Raji (cell line): Measurements from ENCODE around the gene CXCL11.

Experiments
- POLR2A ChIP-seq: IDR thresholded peaks from 2 replicates; pipeline ENCODE4 v1.6.1; 2011; ENCODE audit warnings: low read depth, low read length, control low read depth; ENCODE audit not compliant: insufficient read depth

The CXCL11 gene

DNA sequence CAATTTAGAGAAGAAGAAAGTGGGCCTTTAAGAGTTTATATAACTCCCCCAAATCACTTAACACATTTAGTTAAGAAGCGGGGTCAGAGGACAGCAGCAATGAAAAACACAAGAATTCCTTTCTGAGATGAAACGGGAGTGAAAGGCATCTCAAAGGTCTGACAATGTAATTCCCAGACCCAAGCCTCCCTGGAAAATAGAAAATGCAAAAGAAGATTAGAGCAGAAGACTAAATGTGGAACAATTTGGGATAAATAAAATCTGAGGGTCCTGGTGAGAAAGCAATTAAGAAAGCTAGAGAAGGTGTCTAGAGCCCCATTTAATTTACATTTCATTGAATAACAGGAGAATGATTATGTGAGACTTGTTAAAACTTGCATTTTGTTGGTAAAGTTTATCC lies 19.6 kb upstream of the CXCL11 start:
- no peak for TF ChIP-seq POLR2A

DNA sequence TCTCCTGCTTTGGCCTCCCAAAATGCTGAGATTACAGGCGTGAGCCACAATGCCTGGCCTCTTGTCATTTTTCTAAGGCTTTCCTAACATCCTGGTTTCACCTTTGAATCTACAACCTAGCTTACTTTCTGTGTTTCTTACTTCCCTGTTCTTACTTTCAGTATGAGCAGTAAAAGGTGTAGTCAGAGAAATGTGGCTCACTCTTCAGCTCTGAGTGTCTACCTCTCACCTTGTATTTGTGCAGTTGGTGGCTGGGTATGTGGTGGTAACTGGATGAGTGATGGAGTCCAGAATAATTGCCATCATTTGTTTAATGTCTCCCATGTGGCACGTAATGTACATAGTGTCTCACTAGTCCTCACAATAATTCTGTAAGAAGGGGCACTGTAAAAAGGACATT lies 19.1 kb upstream of the CXCL11 start:
- TF ChIP-seq POLR2A: no peak

DNA sequence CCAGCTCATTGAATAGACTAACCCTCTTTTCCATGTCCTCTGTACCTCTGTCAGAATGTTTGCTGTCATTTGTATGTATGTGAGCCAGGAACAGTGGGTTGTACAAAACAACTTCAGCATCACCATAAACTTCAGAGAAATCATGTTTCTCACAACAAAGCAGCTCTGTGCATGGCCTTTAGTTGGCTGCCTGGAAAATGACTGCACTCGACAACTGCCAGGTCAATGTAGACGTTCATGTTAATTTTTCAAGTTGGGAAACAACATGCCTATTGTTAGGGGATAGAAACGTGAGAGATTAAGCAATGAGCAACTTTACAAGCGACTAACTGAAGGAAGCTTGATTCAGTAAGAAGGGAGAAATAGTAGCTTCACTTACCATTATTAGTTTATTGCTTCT lies 17.9 kb upstream of the CXCL11 start:
- no peak for TF ChIP-seq POLR2A

DNA sequence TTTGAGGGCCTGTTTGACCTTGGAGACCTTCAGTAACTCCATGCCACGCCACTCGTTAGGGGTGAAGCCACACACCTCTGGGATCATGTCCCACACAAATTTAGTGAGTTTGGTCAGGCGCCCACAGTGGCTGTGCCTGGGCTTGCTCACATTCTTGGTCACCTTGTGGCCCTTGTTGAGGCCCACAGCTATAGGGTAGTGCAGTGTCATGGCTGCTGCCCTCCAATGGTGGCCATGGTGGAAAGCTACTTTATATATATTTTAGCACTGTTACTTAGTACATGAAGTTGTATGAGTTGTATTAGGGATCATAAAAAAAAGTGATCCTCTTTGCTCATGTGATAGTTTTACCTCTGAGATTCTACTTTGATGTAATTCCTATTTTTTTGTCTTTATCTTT lies 985 bp upstream of the CXCL11 start:
- TF ChIP-seq POLR2A: no peak

DNA sequence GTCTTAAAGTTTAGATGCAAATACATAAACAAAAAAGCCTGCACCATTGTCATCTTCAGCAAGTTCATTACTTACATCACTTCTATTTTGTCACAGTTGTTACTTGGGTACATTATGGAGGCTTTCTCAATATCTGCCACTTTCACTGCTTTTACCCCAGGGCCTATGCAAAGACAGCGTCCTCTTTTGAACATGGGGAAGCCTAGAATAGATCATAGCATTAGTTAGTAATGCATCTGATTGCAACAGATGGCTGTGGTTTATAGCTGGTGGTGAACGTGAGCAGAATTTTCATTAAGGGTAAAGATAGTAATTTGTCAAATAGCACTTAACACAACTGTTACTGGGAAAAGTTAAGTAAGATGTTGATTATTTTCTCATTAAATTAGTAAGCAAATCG lies 729 bp downstream of the CXCL11 start:
- no peak for TF ChIP-seq POLR2A

DNA sequence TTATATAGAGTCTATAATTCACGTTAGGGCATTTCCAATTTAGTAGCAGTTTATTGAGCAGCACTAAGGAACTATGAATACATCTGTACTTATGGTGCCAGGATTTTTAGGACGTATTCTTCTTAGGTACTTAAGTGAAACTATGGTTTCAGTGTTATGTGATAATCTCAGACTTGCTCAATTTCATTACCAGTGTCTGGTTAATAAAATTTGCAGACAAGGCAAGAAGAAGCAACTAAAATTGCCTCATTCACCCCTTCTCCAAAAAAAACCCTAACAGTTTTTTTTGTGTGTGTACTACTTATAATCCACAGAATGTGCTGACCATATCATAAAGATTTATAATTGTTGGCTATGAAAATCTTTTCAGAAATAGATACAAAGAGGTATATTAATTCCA lies 6.6 kb downstream of the CXCL11 start:
- no peak for TF ChIP-seq POLR2A

DNA sequence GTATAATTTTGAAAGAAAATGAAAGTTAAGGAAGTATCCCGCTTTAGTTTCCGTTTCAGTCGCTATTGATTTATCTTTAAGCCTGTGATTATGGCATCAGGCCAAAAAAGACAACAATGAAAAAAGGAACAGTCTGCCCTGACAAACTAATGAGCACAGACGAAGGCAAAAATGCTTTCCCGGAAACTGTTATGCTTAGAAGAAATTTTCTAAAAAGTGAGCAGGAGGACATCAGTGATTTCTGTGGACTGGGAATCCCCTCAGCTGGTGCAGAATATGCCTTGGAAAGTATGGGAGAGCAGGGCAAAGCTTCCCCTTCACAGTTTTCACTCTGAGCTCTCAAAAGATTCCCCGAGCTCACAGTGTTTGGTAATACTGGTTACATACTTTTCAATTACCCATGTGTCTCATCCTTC lies 7.5 kb downstream of the CXCL11 start:
- no peak for TF ChIP-seq POLR2A

DNA sequence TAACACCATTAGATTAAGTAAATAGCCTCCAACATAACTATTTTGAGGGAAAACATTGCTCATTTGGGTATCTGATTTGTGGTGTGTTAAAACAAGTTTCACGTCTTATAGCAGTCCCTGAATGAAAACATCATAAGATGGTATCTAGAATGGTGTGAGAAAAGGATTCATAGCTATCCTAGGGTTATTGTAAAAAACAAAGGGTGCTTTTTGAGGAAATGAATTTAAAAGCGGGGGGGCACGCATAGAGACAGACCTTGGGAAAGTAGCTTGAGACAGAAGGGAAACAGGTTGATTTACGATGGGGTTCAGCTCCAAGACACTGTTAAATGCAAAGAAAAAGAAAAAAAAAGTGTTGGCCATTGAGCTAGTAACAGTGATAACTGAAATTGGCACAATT lies 11.8 kb downstream of the CXCL11 start:
- TF ChIP-seq POLR2A: no peak

DNA sequence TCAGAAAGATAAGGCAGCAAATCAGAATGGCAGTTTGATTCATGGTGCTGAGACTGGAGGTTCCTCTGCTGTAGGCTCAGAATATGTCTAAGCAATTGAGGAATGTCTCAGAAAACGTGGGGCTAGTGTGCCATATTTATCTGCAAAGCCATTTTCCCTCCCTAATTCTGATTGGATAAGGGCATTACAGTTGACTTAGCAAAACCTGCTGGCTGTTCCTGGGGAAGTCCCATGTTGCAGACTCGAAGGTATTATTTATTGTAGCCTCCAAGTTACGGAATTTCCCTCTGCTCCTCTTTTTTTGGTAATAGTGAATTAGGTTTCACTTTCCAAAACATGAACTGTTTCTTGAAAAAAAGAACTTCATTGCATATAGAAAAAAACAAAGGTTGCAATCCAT lies 12.5 kb downstream of the CXCL11 start, which contains the start of gene CXCL10:
Gene CXCL10 (minus strand): TSS at position 109 of the 400 bp plus-strand sequence. CDS start 66 bp downstream, at position 43.
- TF ChIP-seq POLR2A: no peak

DNA sequence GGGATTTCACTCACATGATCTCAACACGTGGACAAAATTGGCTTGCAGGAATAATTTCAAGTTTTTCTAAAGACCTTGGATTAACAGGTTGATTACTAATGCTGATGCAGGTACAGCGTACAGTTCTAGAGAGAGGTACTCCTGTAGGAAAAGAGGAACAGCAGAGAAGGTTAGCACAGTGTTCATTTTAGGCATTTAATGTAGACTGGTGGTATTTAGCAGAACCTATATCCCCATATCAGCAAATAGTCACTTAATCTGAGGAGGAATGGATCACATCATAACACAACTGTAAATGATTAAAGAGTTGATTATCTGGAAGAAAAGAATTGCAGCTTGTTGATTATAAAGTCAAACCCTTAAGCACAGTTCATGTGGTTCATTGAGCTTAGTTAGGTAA lies 13.2 kb downstream of the CXCL11 start:
- no peak for TF ChIP-seq POLR2A

DNA sequence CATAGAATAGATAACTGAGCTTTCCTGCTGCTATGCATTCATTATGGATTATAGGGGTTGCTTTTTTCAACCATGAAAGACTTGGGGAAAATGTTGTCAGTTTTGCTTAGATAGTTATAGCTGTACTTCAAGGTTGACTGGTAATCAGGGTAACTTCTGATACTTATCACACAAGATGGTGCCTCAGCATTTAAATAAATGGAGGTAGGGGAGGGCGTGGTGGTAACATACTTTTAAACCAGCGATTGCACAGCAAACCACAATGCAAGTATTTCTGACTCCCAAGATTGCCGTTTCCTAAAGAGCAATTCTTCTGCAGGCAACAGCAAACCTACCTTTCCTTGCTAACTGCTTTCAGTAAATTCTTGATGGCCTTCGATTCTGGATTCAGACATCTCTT lies 13.8 kb downstream of the CXCL11 start:
- TF ChIP-seq POLR2A: no peak

DNA sequence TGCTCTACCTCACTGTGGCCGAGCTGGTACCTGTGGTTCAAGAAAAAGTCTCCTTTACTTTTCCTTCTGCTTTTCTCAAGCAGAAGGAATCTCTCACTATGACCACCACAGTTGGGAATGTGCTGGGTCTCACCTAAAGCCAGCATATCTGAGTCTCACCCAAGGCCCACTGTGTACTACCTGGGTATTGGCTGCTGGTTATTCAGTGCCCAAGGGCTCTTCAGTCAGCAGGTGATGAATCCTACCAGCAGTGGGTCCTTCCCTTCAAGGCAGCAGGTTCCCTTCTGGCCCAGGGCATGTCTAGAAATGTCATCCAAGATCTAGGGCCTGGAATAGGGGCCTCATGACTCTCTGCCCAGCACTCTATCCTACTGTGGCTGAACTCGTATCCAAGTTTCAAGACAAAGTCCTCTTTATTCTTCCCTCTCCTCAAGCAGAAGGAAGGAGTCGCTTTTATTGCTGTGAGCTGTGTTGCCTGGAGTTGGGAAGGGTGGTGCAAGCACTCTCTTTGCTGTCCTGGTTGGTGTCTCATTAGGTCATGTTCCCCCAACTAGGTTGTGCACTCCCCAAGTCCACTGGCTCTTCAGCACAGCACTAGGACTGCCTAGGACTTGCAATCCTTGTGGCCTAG lies 18.7 kb downstream of the CXCL11 start:
- TF ChIP-seq POLR2A: no peak

DNA sequence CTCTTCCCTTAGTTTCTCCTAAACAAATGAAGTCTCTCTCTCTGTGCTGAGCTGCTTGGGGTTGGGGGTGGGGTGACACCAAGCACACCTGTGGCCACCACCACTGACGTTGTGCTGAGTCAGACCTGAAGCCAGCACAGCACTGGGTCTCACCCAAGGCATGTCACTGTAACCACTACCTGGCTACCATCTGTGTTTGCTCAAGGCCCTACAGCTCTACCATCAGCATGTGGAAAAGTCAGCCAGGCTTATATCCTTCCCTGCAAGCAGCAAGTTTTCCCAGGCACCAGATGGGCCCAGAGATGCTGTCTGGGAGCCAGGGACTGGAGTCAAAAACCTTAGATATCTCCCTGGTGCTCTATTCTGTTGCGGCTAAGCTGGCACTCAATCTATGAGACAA lies 19.5 kb downstream of the CXCL11 start:
- TF ChIP-seq POLR2A: no peak

DNA sequence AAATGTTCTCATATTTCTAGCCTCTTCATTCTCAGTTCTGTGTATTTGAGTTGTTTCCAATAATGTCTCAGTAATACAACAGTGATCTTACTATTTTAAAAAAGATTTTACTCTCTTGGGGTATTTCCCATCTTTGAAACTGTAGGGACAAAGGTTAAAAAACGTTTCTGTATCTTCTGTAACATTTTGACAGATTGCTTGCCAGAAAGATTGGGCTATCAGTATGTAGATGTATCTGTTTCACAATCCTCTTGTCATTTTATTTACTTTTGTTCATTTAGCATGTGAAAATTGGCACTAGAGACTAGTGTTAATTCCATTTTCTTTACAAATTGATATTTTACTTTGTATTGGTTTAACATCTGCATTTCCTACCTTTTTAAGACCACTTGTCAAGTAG lies 22.3 kb downstream of the CXCL11 start:
- no peak for TF ChIP-seq POLR2A

DNA sequence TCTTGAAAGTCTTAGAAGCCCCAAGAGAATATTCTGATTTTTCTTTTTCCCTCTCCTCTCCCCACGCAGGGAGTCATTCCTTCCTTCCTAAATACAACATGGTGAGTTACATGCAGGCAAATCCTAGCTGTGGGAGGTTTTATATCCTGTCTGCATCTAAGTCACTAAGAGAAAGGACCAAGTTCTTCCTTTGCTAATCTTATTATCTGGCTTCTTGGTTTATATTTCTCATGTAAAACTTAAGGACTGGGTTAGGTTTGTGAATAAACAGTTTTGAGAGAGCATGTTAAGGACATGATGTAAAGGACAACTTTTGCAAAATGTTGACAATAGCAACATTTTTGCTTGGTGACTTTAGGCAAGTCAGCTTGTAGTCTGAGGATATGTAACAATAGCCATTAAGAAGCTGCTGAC lies 23.5 kb downstream of the CXCL11 start:
- TF ChIP-seq POLR2A: no peak

DNA sequence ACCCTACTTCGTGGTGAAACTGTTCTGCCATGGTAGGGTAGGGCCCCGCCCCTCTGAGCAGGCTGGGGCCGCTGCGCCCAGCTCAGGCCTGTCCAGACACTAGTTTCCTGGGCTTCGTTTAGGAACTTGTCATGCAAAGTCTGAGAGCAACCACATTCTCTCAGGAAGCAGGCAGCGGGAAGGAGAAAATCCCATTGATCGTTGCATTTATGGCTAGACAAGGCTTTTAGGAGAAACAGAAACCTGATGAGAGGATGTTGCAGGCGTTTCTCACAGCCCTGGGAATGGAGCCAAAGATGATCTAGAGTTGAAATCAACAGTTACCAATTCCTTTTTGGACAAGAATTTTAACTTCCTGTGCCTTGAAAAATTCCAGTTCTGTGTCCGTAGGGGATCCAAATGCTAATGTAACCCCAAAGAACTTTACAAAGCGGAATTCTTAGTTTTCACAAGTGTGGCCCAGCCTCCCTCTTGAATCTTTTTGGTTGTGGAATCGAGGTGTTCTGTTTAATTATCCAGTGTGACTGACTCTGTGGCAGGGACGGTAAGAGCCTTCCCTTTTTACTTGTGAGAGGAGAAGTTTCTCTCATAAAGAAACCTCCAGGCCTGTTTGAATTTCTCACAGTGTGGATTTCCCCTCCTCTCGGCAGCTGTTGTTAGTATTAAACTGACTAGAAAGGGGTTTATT lies 24.0 kb downstream of the CXCL11 start:
- no peak for TF ChIP-seq POLR2A

DNA sequence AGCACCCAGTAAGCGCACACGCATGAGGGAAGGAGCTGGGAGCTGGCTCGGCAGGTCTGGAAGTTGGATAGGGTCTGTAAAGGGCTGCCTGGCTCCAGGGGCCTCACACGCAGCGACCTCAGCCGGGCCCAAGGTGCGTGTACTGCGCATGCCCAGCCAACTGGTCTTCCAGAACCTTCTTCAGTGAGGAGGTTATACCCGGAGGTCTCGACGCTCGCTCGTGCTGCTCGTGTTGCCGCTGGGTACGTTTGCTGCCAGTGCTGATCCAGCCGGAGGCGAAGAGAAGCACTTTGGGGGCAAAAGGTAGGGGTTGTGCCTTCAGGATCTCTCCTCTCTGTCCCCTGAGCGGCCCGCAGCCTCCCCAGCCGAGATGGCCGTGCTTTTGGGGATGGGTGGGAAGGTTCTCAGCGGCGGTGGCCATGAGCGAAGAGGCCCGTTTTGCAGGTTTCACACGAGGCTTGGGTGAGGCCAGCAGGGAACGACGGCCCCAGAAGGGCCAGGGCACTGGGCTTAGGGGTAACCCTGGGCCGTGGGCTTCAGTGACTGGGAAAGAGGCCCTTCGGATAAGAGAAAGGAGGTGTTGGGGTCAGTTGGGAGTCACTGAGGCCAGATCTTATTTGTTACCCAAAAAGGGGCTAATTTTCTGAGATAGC lies 24.7 kb downstream of the CXCL11 start:
- TF ChIP-seq POLR2A: no peak

DNA sequence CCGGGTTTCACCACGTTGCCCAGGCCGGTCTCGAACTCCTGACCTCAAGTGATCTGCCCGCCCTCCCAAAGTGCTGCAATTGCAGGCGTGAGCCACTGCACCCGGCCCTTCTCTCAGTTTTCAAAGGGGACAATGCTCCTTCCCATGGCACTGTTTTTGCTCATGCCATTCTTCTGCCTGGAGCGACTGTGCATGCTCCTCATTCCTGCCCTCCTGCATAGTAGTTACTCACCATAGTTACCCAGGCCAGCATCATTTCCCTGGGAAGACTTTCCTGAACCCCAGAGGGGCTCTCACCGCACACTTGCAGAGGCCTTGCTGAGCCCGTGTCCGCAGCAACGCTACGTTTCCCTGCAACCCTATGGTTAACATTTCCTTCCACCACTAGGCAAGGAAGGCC lies 25.3 kb downstream of the CXCL11 start:
- TF ChIP-seq POLR2A: no peak
